ENCODE results near the gene LRRC8C.

The LRRC8C gene

GRCh38 chr1:89733748-89734147 is 100.8 kb downstream of the LRRC8C start:
- no peak for DNase-seq (ENCODE audit: low spot score)

- no peak for DNase-seq (ENCODE audit: low spot score)
Measured at GRCh38 chr1:89734442-89734841, 101.5 kb downstream of the LRRC8C start.

GRCh38 chr1:89735479-89735878 is 102.6 kb downstream of the LRRC8C start:
- no peak for DNase-seq (ENCODE audit: low spot score)

GRCh38 chr1:89736937-89737733 is 104.2 kb downstream of the LRRC8C start:
- DNase-seq (ENCODE audit: low spot score) = no peak

GRCh38 chr1:89737985-89738510 is 105.1 kb downstream of the LRRC8C start:
- DNase-seq (ENCODE audit: low spot score) = no peak

- no peak for DNase-seq (ENCODE audit: low spot score)
Measured at GRCh38 chr1:89739013-89739843, 106.3 kb downstream of the LRRC8C start.

GRCh38 chr1:89739844-89740216 is 106.9 kb downstream of the LRRC8C start:
- no peak for DNase-seq (ENCODE audit: low spot score)

- DNase-seq (ENCODE audit: low spot score) = no peak
Measured at GRCh38 chr1:89743788-89744187, 110.9 kb downstream of the LRRC8C start.

- no peak for DNase-seq (ENCODE audit: low spot score)
Measured at GRCh38 chr1:89746424-89747149, 113.7 kb downstream of the LRRC8C start.

- DNase-seq (ENCODE audit: low spot score) = no peak
Measured at GRCh38 chr1:89753761-89754160, 120.8 kb downstream of the LRRC8C start.

GRCh38 chr1:89754518-89754917 is 121.6 kb downstream of the LRRC8C start:
- DNase-seq (ENCODE audit: low spot score) = no peak

GRCh38 chr1:89755591-89755990 is 122.7 kb downstream of the LRRC8C start:
- no peak for DNase-seq (ENCODE audit: low spot score)

GRCh38 chr1:89757532-89757931 is 124.6 kb downstream of the LRRC8C start:
- no peak for DNase-seq (ENCODE audit: low spot score)

- DNase-seq (ENCODE audit: low spot score) = no peak
Measured at GRCh38 chr1:89758156-89758555, 125.2 kb downstream of the LRRC8C start.

GRCh38 chr1:89759036-89759435 is 126.1 kb downstream of the LRRC8C start:
- no peak for DNase-seq (ENCODE audit: low spot score)

- DNase-seq (ENCODE audit: low spot score) = no peak
Measured at GRCh38 chr1:89760496-89760895, 127.6 kb downstream of the LRRC8C start.

GRCh38 chr1:89761338-89761737 is 128.4 kb downstream of the LRRC8C start:
- DNase-seq (ENCODE audit: low spot score) = no peak

GRCh38 chr1:89761901-89762300 is 129.0 kb downstream of the LRRC8C start:
- no peak for DNase-seq (ENCODE audit: low spot score)

GRCh38 chr1:89762386-89762778 is 129.5 kb downstream of the LRRC8C start:
- DNase-seq (ENCODE audit: low spot score) = no peak

GRCh38 chr1:89762779-89763648 is 130.1 kb downstream of the LRRC8C start:
- DNase-seq (ENCODE audit: low spot score) = peak; percentile 68

- no peak for DNase-seq (ENCODE audit: low spot score)
Measured at GRCh38 chr1:89763649-89763986, 130.7 kb downstream of the LRRC8C start.

- no peak for DNase-seq (ENCODE audit: low spot score)
Measured at GRCh38 chr1:89765774-89766173, 132.9 kb downstream of the LRRC8C start.
